ENCODE data around the gene MOB1B. TPM values are rescaled to one million over a fixed set of nuclear protein-coding genes. Genes with fewer than 3 reads are reported as not detected.
"Not testable (repeated sequence)": the region's sequence is repeated elsewhere in the genome, so short reads cannot be mapped to it uniquely, and the experiment has no call there.

MOB1B gene
- total and polyA plus RNA-seq, 9 donors = 6.4 to 25.7 (median 17.6) TPM

DNA sequence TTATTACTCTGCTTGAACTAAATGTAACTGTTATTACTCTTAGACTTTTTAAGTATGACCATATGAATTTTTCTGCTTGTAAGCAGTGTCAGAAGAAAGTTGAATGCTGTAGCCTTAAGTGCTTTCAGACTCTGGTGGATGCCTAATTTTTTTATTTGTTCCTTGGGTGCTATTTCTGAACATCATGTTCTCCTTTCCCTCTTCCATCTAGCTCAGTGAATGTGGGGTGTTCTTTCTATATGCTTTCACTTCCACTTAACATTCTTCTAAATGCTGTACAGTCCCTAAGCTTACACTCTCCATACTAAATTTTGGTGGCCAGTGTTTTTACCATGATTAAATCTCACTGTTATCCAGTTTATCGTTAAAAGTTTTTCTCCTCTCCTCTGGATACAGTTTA, 94.9 kb downstream of the MOB1B start:
- 27 to 34% (median 33%) methylated on average over 1 of the region's 1 CpG for WGBS, 3 donors
- Histone ChIP-seq H3K27ac (no peak overlapping the region), H3K9me3 (no peaks in the 10 kb centered on the region), H3K36me3 (no peaks in the 10 kb centered on the region), H3K27me3 (no peaks in the 10 kb centered on the region), H3K4me3 (no peak overlapping the region), H3K4me1 (ENCODE audit: insufficient read depth) (peaks cover 4% of the 10 kb centered on the region)
- TF ChIP-seq EP300 (IDR thresholded peaks at IDR 0.05) = no peak
- no peak for TF ChIP-seq POLR2A (IDR thresholded peaks at IDR 0.05)
- TF ChIP-seq, protein P1, sequence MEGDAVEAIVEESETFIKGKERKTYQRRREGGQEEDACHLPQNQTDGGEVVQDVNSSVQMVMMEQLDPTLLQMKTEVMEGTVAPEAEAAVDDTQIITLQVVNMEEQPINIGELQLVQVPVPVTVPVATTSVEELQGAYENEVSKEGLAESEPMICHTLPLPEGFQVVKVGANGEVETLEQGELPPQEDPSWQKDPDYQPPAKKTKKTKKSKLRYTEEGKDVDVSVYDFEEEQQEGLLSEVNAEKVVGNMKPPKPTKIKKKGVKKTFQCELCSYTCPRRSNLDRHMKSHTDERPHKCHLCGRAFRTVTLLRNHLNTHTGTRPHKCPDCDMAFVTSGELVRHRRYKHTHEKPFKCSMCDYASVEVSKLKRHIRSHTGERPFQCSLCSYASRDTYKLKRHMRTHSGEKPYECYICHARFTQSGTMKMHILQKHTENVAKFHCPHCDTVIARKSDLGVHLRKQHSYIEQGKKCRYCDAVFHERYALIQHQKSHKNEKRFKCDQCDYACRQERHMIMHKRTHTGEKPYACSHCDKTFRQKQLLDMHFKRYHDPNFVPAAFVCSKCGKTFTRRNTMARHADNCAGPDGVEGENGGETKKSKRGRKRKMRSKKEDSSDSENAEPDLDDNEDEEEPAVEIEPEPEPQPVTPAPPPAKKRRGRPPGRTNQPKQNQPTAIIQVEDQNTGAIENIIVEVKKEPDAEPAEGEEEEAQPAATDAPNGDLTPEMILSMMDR (IDR thresholded peaks at IDR 0.05) = no peak
- intact Hi-C loops (cut with DNase I) = loop anchor here in 1 of 4 donors (10.0 kb wide), 2 partner anchors 92 to 162 kb away; partner anchors contain the start of genes GRSF1 and MOB1B
- DNase-seq = no peak

DNA sequence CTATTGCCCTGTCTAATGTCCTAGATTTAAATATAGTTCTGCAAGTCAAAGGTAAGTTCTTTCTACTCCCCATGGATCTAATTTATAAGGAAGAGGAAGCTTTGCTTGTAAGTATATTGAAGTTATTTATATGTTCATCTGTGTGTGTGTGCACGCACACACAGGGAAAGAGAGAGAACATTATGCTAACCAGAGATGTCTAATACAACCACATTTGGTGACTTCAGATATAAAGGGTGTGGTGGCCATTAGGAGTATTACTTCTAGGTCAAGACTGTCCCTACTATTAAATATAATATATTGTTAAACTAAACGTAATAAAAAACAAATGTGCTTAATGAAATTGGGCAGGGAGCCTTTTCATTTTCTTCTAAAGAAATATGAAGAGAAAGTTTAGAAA, 95.4 kb downstream of the MOB1B start:
- no peaks in the 10 kb centered on the region for H3K27me3 ChIP-seq
- no peaks in the 10 kb centered on the region for H3K9me3 ChIP-seq
- no peaks in the 10 kb centered on the region for H3K36me3 ChIP-seq
- no peak for DNase-seq
- no peak overlapping the region for H3K4me3 ChIP-seq
- intact Hi-C loops (cut with DNase I) = loop anchor here in 1 of 4 donors (10.0 kb wide), 2 partner anchors 93 to 163 kb away; partner anchors contain the start of genes GRSF1 and MOB1B
- 25 to 34% (median 29%) methylated on average over 2 of the region's 2 CpGs for WGBS, 3 donors
- peaks cover 3% of the 10 kb centered on the region for H3K4me1 ChIP-seq (ENCODE audit: insufficient read depth)
- TF ChIP-seq POLR2A (IDR thresholded peaks at IDR 0.05) = no peak
- no peak for TF ChIP-seq EP300 (IDR thresholded peaks at IDR 0.05)
- TF ChIP-seq, protein P1 (IDR thresholded peaks at IDR 0.05) = no peak
- no peak overlapping the region for H3K27ac ChIP-seq

DNA sequence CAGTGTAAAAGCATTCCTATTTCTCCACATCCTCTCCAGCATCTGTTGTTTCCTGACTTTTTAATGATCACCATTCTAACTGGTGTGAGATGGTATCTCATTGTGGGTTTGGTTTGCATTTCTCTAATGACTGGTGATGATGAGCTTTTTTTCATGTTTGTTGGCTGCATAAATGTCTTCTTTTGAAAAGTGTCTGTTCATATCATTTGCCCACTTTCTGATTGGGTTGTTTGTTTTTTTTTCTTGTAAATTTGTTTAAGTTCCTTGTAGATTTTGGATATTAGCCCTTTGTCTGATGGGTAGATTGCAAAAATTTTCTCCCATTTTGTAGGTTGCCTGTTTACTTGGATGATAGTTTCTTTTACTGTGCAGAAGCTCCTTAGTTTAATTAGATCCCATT, 97.5 kb downstream of the MOB1B start:
- not testable (repeated sequence) for H3K9me3 ChIP-seq; H3K36me3 ChIP-seq; H3K4me1 ChIP-seq (ENCODE audit: insufficient read depth); H3K27me3 ChIP-seq; H3K4me3 ChIP-seq; DNase-seq; H3K27ac ChIP-seq
- intact Hi-C loops (cut with DNase I) = loop anchor here in 1 of 4 donors (10.0 kb wide), 2 partner anchors 95 to 165 kb away; partner anchors contain the start of genes GRSF1 and MOB1B

DNA sequence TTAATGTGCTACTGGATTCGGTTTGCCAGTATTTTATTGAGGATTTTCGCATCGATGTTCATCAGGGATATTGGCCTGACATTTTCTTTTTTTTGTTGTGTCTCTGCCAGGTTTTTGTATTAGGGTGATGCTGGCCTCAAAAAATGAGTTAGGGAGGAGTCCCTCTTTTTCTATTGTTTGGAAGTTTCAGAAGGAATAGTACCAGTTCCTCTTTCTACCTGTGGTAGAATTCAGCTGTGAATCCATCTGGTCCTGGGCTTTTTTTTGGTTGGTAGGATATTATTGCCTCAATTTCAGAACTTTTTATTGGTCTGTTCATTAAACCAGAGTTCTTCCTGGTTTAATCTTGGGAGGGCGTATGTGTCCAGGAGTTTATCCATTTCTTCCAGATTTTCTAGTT, 99.2 kb downstream of the MOB1B start:
- 98 to 99% (median 98%) methylated on average over 4 of the region's 4 CpGs for WGBS, 3 donors
- H3K9me3 ChIP-seq; H3K27ac ChIP-seq; H3K36me3 ChIP-seq; intact Hi-C loops (cut with DNase I); H3K27me3 ChIP-seq; H3K4me1 ChIP-seq (ENCODE audit: insufficient read depth); DNase-seq; H3K4me3 ChIP-seq: not testable (repeated sequence)

DNA sequence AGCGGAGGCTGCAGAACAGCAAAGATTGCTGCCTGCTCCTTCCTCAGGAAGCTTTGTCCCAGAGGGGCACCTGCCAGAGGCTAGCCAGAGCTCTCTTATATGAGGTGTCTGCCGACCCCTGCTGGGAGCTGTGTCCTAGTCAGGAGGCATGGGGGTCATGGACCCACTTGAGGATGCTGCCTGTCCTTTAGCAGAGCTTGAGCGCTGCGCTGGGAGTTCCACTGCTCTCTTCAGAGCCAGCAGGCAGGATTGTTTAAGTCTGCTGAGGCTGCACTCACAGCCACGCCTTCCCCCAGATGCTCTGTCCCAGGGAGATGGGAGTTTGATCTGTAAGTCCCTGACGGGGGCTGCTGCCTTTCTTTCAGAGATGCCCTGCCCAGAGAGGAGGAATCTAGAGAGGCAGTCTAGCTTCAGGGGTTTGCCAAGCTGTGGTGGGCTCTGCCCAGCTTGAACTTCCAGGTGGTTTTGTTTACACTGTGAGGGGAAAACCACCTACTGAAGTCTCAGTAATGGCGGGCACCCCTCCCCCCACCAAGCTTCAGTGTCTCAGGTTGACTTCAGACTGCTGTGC, 102.2 kb downstream of the MOB1B start:
- Histone ChIP-seq H3K27me3 (no peaks in the 10 kb centered on the region), H3K4me3 (no peak overlapping the region), H3K27ac (no peak overlapping the region), H3K36me3 (no peaks in the 10 kb centered on the region), H3K9me3 (no peaks in the 10 kb centered on the region), H3K4me1 (ENCODE audit: insufficient read depth) (no peaks in the 10 kb centered on the region)
- intact Hi-C loops (cut with DNase I) = no loop called here
- WGBS, 3 donors = 79 to 89% (median 89%) methylated on average over 6 to 7 of the region's 7 CpGs
- no peak for DNase-seq
- no peak for TF ChIP-seq EP300 (IDR thresholded peaks at IDR 0.05)
- no peak for TF ChIP-seq POLR2A (IDR thresholded peaks at IDR 0.05)
- TF ChIP-seq, protein P1 (IDR thresholded peaks at IDR 0.05) = no peak

DNA sequence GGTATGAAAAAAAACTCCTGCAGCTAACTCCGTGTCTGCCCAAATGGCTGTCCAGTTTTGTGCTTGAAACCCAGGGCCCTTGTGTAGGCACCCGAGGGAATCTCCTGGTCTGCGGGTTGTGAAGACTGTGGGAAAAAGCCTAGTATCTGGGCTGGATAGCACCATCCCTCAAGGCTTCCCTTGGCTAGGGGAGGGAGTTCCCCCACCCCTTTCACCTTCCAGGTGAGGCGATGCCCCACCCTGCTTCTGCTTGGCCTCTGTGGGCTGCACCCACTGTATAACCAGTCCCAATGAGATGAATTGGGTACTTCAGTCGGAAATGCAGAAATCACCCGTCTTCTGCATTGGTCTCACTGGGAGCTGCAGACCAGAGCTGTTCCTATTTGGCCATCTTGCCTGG, 102.9 kb downstream of the MOB1B start:
- H3K27me3 ChIP-seq; H3K36me3 ChIP-seq; H3K27ac ChIP-seq; intact Hi-C loops (cut with DNase I); DNase-seq; H3K4me1 ChIP-seq (ENCODE audit: insufficient read depth); H3K9me3 ChIP-seq; H3K4me3 ChIP-seq: not testable (repeated sequence)
- WGBS, 3 donors = 86 to 97% (median 94%) methylated on average over 6 of the region's 6 CpGs
